ENCODE results near the gene DCXR.
"Not testable (repeated sequence)": the region's sequence is repeated elsewhere in the genome, so short reads cannot be mapped to it uniquely, and the experiment has no call there.

The DCXR gene

DNA sequence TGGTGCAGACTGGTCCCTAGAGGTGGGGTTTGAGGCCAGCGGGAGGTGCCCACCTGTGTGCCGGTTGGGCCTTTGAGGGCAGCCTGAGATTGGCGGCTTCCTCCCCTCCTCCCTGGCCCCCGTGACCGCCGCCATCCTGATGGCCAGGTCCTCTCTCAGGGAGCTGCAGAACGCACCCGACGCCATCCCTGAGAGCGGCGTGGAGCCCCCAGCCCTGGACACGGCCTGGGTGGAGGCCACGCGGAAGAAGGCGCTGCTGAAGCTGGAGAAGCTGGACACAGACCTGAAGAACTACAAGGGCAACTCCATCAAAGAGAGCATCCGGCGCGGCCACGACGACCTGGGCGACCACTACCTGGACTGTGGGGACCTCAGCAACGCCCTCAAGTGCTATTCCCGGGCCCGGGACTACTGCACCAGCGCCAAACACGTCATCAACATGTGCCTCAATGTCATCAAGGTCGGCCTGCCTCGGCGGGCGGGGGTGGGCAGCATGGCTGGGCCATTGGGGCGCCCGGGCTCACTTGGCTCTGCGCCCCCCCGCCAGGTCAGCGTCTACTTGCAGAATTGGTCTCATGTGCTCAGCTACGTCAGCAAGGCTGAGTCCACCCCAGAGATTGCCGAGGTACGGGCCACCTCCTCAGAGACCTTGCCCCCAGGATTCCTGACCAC is 17.0 kb upstream of the DCXR start:
- no peak for DNase-seq

DNA sequence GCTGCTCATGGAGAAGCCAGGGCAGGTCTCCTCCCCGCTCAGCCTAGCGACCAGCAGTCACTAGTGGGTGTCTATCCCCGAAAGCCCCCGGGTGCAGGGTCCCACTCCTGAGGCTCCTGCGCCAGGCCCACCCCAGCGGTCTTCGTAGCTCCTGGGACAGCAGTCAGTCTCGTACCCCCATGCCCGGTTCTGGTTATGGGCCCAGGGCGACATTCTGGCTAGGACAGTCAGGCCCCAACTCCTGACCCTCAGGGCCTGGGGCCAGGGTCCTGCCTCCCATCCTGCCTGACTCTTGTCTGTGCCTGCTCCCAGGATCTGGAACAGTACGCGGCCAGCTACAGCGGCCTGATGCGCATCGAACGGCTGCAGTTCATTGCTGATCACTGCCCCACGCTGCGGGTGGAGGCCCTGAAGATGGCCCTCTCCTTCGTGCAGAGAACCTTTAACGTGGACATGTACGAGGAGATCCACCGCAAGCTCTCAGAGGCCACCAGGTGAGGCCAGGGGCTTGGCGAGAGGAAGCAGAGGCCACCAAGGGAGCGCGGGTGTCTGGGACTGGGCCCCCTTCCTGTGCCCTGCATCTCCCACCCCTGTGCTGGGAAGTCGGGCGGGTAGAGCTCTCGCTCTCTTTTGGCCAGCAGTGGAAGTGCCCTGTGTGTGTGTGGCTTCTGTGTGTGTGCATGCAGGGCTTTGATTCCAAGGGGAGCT is 16.2 kb upstream of the DCXR start:
- DNase-seq = no peak

DNA sequence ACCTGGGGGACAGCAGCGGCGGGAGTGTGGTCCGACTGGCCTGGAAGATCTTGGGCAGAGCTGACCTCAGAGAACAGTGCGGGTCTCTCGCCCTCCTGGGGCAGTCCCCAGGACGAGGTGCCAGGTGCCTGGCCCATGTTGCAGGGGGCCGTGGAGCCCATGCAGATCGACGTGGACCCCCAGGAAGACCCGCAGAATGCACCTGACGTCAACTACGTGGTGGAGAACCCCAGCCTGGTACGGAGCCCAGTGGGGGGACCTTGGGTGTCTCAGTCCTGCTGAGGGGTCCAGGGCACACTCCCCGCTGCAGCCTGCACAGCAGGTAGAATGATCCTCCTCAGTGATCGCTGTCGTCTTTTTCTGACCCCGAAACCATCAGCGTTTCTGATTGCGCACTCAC is 15.6 kb upstream of the DCXR start:
- DNase-seq = no peak

DNA sequence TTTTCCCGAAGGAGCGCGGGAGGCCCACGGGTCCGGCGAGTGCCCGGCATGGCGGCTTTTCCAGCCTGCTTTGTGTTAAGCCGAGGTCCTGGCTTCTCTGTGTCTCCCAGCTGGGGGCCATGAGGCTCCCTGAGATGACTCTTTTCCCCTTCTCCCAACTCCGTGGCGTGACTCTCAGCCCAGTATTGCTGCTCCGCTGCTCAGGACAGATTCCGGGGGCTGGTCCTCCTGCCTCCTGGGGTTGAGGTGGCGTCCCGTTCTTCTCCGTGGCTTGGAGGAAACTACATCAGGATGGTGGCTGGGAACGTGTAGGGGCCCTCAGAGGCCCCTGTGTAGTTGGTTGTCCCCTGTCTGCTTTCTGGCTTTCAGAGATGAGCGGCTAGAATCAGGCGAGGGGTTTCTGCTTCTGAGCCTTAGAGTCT is 15.2 kb upstream of the DCXR start:
- DNase-seq = no peak

DNA sequence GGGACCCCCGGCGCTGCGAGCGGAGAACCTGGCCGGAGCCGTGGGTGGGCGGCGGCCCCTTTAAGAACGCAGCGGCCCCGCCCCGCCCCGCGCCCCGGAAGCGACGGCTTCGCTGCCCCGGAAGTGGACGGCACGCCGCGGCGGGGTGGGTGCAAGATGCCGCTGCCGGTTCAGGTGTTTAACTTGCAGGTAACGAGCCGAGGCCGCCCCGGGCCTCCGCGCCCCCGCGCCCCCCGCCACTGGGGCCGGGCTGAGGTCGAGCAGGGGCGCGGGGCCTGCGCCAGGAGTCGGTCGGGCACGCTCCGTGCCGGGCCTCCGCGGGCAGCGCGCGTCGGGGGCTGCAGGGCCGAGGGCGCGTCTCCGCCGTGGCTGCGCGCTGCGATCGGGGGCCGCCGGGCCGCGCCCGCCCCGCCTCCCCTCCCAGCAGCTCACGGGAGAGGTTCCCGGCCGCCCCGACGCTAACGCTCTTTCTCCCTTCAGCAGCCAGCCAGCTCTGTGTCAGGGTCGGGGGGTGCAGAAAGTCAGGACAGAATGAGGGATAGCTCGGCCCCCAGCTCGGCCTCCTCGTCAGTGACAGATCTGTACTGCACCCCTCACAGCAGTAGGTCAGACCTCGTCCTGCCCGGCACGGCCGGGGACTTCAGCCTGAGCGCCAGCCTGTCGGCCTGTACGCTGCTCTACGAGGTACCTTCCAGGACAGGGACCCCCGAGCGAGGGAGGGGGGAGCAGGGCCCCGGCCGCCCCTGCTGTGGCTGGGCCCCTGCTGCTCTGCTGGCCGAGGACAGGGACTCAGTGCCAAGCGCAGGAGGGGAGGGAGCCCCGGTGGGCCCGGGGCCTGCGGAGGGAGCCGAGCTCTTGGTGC is 14.5 kb upstream of the DCXR start, which contains the start of the genes GPS1 and RFNG:
Gene GPS1 (plus strand): TSS at position 123 of the 862 bp plus-strand sequence. CDS start 34 bp downstream, at position 157.
Gene RFNG (minus strand): TSS at position 36 of the 862 bp plus-strand sequence. CDS start 45 bp downstream, outside the sequence.
- DNase-seq = peak; percentile 78 to 88

DNA sequence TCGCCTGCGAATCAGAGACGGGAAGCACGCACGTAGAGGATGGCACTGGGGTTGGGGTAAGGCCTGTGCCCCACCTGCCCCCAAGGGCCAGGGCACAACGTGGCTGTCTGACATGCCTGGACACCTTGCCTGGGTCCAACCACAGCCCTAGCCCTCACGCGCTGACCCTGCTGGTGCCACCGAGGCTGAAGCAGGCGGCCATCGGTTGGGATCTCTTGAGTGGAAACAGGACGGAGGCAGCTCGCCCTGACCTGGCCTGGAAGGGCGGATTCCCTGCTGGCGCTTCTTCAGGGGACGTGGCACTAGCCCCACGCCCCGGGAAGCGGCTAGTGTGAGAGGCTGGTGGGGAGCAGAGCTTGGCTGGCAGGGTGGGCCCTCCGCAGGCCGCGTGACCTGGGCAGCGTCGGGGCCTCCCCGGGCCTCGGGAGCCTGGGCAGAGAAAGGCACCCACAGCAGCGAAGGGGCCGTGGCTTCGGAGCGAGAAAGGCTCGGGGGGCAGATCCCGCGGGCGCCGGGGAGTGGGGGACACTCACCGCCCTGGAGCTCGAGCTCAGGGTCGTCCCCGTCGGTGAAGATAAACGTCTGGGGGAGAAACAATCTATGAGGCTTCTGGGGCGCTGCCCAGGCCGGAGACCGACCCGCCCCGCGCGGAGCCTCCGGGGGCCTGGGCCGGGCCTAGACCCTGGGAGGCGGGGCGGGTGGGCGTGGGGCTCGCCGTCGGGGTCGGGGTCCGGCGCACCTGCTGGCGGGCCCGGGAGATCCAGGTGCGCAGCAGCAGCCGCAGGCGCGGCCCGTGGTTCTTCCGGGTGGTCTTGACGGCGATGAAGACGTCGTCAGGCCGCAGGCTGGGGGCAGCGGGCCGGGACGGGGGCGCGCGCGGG is 13.5 kb upstream of the DCXR start:
- no peak for DNase-seq

DNA sequence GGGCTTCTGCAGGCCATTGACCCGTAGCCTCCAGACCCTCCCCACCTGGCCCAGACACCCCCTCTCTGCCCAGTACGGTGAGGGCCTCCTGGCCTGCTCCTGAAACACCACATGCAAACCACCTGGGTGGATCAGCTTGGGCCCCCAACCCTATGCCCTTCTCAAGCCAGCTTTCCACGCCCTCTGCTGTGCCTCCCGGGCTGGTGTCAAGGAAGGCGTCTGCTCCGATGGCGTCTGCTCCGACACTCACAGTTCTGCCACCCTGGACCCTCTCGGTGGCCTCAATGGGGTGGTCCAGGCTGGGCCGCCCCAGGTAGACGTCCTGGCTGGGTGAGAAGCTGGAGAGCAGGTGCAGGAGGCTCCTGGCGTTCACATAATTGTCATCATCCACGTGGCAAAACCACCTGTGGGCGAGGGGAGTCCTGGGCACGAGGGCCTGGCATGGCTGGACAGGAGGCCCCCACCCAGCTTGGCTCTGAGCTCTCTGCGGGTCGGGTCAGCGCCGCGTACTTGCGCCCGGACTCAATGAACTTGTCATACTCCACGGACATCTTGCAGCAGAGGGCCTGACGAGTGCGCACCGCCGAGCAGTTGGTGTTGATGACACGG is 12.8 kb upstream of the DCXR start:
- DNase-seq = no peak

DNA sequence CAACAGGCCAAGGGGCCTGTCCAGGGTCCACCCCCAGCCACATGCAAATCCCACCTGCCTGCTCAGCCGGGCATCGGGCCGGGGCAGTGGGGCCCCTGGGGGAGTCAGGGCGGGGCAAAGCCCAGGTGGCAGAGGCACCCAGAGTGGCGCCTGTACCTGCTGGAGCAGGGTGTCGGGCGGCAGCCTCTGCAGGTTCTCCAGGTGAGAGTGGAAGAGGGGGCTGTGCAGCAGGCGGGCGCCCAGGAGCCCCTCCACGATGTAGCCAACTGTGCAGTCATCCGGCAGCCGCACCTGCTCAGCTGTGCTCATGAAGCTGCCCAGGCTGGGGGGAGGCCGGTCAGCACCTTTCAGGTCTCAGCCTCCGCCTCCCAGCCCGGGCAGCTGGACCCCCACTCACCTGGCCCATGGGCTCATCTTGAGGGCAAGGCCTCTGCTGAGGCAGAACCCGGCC is 12.0 kb upstream of the DCXR start:
- no peak for DNase-seq

DNA sequence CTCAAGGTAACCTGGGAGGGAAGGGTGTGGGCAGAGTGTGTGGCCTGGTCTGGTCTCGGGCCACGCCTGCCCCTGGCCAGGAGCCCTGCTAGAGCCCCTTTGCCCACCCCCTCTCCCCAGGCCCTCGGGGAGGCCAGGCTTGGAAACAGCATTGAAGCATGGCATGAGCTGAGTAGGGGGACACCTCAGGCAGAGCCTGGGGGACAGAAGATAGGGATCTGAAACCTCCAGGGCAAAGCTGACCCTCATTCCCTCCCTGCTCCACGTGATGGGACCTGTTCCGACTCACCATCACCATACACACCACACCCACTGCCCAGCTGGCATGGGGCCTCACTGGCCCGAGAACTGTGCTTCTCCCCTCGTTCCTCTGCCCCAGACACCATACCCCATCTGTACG is 11.6 kb upstream of the DCXR start:
- DNase-seq = no peak

DNA sequence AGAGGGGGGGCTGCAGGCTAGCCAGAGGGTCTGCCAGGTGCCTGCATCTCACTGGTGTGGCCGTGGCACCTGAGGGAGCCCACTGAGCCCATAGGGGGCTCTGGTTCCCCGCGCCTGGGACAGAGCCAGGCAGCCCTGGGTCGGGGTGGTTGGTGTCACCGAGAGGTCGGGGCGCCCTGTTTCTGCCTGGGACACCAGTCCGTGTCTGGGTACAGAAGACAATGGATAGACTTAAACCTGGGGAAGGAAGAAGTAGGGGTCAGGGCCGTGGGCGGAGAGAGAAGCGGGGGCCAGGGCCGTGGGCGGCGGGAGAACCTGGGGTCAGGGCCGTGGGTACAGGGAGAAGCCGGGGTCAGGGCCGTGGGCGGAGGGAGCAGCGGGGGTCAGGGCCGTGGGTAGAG is 11.1 kb upstream of the DCXR start:
- DNase-seq = no peak

DNA sequence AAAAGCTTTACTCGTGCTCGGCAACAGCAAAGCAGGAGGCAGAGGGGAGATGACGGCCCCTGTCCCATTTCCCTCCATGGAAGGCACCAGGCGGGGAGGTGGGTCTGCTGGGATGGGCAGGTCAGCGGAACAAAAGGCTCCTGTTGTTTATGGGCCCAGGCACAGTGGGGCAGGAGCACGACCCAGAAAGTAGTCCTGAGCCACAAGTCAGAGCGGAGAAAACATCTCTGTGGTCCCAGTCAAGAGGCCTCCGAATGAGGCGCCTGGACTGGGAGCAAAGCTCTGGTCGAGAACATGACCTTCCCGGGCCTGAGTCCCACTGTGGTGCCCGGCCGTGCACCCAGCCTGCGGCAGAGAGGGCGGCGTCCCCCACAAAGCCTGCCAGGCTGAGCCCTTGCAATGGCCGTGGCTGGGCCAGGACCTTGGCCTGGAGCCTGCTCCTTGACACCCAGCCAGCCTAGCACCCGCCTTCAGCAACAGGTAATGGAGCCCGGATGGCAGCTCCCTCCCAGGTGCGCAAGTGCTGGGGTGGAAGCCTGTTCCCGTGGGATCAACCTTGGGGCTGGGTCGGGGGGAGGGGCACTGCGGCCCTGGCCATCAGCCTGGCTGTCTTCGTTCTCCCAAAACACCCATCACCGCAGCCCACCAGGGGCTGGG is 10.5 kb upstream of the DCXR start:
- DNase-seq = no peak

DNA sequence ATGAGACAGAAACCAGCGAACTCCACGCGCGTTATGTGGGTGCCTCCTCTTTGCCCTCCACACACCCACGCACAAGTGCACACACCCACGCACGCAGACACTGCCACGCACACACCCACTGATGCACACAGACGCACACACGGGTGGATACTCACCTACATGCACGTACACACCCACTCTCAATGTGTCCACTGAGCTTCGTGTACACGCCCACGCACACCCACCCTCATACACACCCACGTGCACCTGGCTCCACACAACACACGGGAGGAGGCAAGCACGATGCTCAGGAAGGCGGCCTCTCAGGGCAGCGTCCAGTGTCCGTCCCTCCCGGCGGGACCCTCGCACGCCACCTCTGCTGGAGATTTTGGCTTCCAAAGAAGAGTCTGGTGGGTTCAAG is 9.9 kb upstream of the DCXR start:
- DNase-seq = peak in 1 of 2 experiments; percentile 26

DNA sequence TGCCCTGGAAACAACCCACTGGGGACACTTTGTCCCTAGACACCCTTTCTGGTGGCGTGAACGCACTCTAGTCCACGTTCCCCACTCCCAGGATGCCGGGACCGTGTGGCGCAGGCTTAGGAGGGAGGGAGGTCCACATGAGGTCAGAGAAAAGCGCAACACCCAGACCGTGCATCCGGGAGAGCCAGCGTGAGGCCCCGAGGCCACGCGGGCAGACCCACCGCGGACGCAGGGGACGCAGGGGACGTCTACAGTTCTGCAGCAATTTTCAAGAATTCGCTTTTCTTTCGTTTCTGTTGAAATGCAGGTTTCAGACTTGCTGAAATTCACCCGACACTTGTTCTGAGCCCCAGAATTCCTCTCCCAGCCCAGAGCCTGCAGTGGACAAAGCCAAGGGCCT is 9.4 kb upstream of the DCXR start:
- DNase-seq = no peak

DNA sequence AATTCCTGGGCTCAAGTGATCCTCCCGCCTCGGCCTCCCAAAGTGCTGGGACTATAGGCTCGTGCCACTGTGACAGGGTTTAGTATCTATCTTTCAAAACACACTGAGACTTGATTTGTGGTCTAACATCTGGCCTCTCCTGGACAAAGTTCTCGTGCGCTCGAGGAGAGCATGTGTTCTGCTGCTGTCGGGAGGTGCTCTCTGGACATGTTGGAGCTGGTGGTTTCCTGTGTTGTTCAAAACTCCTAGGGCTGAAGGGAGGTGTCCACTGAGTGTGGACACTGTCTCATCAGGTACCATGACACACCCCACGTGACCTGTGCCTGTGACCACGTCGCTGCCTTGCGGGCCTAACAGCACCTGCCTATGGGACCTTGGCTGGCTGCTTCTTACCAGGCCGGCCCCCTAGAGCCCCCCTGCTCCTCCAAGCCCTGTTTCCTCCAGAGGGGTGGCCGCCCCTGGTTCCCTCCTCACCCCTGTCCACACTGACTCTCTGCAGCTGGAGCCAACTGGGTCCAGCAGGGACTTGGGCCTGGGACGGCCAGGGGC is 8.5 kb upstream of the DCXR start:
- no peak for DNase-seq

DNA sequence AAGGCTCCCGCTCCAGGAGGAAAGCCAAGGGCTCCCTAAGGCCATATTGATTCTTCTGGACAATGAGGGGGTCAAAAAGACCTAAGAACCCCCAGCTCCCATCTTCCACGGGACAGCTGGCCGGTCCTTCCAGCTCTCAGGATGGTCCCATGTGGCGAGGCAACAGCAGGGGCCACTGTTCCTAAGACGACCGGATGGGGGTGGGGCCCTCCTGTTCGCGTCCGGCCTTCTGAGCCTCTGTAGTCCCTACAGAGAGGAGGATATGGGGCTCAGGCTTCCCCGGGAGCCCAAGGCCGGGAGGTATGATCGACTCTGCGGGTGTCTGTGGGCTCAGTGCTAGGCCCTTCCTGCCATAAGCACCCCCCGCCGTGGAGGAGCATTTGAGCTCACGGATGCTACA is 6.0 kb upstream of the DCXR start:
- DNase-seq = no peak

DNA sequence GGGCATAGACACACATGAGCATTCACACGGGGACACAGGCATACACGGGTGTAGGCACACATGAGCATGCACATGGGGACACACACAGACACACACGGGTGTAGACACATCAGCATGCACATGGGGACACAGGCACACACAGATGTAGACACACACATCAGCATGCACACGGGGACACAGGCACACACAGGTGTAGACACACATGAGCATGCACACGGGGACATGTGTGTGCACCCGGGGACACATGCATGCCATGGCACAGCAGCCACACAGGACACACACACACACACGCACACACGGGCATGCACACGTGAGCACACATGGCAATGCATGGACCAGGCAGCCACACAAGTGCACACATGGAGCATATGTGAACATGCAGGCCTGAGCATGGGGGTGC is 5.2 kb upstream of the DCXR start:
- DNase-seq = no peak

DNA sequence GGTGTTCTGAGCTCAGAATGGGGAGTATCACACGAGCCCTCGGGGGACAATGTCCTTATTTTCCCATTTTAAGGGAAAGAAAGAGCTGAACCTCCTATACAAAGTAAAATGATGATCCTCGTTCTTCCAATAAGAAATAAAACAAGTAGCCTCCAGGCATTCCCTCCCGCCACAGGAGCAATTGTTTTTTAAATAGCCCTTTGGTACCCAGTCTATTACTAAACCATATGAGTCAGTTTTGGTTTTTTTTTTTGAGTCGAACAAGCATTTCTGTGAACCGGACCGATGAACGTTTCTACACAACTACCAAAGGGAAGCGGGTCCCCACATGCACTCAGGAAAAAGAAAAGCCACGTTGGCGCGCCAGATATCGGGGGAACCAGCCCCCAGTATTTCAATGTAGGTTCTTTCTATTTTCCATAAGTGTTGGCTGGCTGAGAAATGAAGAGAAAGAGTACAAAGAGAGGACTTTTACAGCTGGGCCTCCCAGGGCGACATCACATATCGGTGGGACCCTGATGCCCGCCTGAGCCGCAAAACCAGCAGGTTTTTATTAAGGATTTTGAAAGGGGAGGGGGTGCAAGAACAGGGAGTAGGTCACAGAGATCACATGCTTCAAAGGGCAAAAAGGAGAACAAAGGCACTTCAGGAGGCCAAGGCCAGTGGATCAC is 3.8 kb upstream of the DCXR start:
- DNase-seq = no peak

DNA sequence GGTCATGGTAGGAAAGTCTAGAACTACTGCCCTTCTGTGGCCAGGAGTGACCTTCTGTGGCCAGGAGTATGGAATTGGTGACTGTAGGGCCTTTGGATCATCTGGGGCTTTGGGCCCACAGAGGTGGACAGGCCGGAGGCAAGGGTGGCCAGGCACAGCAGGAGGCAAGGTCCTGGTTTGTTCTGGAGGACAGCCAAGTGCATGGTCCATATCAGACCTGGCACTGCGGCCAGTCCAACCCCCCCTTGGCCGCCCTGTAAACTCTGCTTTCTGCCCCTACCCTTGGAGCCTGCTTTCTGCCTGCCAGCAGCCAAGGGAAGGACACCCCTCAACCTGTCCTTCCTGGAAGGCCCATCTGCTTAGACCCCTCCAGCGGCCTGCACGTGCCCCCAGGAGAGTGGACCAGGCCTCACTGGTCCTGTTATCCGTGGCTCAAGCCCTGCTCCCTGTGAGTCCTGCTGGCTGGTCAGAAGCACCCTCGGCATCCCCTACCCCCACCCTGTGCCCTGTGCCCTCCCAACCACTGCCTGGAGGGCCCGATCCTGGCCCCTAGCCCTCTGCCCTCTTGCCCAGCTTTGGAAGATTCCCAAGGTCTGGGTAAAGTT is 2.3 kb upstream of the DCXR start:
- no peak for DNase-seq

DNA sequence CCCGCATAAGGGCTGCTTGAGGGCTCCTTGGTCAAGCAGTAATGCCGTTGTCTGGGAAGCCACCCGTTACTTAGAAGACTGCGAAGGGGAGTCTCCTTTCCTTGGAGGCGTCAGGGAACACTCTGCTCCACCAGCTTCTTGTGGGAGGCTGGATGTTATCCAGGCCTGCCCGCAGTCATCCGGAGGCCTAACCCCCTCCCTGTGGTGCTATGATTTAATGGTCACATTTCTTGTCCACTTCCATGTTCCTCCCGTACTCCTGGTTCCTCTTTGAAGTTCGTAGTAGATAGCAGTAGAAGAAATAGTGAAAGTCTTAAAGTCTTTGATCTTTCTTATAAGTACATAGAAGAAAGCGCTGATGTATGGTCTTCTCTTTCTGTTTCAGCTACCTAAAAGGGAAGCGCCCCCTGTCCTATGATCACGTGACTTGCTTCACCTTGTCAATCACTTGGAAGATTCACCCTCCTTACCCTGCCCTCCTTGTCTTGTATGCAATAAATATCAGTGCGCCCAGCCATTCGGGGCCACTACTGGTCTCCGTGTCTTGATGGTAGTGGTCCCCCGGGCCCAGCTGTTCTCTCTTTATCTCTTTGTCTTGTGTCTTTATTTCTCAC is 1.4 kb upstream of the DCXR start:
- not testable (repeated sequence) for DNase-seq

DNA sequence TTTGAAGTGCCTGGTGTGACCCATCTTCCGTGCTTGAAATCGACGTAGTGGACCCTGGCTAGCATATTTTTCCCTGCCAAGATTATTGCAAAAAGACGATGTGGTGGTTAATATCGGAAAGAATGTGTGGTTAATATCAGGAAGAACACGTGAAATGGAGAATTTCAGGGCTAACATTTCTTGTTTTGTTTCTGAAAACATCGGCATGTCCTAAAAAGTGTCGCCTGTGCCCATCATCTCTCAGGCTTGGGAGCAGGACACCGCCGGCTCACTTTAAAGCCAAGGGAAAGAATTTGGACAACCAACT is 345 bp upstream of the DCXR start:
- DNase-seq = no peak

All from stimulated activated CD4-positive, alpha-beta T cell treated with anti-CD3 and anti-CD28 coated beads, Interleukin-4, amount 100 ng/mL, for 4 hours (primary cell).